HG03558 (cell line): ENCODE data around the gene SERPINA6.
"Not testable (repeated sequence)": the region's sequence is repeated elsewhere in the genome, so short reads cannot be mapped to it uniquely, and the experiment has no call there.

Experiments
- ATAC-seq: cut with Tn5 transposase; IDR thresholded peaks from one replicate; pipeline ENCODE4 v1.9.1; 2021; ENCODE audit warnings: moderate number of reproducible peaks; ENCODE audit not compliant: unreplicated experiment; ENCODE audit errors: extremely low read depth

SERPINA6 gene

DNA sequence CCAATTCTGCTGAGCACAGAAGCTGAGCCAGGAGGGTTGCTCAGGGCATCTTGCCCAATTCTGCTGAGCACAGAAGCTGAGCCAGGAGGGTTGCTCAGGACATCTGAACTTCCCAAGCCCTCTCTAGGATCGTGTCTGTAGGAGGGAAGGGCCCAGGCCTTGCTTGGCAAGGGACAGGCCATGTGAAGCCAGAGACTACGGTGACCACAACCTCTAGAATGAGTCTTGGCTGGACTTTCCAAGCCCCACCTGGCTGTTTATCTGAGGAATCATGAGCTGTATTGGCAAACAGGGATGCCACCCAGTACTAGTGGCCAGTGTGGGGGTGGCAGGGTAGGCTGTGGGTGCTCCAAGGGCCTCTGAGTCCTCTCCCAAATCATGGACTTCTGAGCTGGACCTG, 7.7 kb upstream of the SERPINA6 start:
- ATAC-seq: no peak

DNA sequence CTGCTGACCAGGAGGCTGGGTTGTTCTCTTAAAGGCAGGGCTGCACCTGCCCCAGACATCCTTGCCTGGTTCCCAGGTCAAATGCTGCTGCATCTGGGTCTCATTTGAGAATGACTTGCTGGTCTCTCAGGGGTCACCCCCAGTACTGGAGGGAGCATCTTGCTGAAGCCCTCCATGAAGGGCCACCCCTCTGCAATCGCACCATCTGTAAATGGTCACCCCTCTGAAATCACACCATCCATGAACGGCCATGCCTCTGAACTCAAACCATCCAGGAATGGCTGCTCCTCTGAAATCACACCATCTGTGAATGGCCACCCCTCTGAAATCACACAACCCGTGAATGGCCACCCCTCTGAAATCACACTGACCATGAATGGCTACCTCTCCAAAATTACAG, 7.3 kb upstream of the SERPINA6 start:
- ATAC-seq: no peak

DNA sequence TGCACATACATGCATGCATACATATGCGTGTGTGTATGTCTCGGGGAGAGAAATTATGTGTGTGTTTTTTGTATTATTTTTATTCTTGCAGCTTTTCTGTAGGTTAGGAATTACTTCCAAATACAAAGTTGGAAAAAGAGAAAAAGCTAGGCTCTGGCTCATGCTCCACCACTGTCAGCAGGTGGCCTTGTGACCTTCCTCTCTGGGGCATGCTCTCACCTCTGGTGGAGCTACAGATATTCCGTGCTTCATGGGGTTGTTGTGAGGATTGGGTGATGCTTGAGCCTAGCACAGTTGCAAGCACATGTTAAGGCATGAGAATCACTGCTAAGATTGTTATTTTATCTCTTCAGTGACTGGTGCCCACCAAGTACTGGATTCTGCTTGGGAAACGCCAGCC, 6.7 kb upstream of the SERPINA6 start:
- no peak for ATAC-seq

DNA sequence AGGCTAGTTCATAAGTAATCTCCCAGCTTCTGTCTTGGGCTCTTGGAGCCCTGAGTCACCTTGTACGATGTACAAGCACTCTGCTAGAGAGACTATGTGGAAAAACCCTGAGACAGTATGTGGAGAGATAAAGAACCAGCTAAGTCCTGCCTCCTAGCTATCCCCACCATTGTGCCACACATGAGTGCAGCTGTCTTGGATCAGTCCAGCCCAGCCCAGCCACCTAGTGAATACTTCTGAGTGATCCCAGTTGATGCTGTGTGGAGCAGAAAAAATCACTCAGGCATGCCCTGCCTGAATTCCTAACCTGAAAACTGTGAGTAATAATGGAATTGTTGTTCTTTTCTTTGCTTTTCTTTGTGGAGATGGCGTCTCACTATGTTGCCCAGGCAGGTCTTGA, 5.1 kb upstream of the SERPINA6 start:
- no peak for ATAC-seq

DNA sequence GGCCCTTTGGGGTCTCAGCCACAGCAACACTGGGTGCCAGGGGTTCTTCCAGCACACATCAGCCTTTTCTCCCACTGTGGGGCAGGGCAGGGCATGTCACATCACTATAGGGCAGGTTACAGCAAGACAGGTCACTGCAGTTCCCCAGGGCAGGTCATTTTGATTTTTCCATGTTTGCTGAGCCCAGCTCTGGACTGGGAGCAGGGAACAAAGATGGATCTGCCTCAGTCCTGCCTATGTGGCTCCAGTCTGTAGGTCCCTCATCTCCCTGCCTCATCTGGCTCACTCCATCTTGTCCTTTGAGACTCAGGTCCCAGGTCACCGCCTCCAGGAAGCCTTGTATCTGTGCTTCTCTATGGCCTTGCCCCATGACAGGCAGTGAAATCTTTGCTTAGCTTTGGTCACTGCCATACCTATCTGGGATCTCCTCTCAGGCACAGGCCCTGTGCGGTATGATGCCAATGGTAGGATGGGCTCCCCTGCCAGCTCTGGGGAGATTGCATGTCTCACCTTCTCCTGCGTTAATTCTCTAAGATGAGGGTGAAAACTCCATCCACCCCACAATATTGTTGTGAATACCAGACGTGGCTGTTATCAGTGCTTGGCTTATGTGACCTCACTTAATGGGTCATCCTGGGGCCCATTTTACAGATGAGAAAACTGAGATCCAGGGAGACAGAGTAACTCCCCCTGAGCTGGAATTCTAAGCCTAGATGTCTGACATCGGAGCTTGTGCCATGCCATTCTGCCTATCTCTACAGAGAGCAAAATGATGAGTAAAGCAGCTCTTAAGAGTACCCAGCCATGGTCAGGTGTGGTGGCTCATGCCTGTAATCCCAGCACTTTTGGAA, 1.5 kb downstream of the SERPINA6 start:
- ATAC-seq: no peak

DNA sequence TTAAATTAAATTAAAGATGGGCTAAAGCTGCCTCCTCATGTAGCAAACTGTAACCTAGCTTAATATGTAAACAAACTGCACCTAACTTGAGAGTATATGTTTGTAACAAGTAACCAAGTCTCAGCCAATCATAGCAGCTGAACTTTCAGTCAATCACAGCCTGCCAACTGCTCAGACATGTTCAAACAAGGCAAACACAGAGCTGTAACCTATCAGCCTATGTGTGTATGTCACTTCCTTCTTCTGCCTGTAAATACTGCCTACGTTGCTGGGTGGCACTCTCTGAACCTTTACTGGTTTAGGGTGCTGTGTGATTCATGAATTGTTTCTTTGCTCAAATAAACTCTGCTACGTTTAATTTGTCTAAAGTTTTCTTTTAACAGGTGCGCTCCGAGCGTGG, 2.9 kb downstream of the SERPINA6 start:
- ATAC-seq: no peak

DNA sequence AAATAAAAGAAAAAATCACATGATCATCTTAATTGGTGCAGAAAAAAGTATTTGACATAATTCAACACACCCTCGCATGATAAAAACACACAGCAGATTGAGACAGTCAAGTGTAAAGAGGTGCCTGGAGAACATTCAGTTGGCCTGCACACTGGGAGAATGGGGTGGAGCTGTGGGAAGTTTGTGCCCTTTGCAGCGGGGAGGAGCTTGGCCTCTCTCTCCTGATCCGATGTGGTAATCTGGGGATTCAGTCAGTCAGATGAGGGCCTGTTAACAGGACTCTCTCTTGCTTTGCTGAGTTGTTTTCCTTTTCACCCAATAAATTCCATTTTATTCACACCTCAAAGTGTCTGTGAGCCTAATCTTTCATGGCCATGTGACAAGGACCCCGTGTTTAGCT, 5.9 kb downstream of the SERPINA6 start:
- no peak for ATAC-seq

DNA sequence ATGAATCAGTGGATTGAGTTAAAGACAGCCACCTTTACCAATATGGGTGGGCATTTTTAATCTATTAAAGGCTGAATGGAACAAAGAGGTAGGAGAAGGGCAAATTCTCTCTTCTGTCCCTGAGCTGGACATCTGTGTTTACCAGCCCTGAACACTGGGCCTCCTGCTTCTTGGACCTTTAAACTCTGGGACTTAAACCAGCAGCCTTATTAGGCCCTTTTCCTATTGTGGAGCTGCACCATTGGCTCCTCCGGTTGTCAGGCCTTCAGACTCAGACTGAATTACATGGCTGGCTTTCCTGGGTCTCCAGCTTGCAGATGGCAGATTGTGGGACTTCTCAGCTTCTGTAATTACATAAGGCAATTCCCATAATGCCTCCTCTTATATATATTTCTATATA, 6.4 kb downstream of the SERPINA6 start:
- no peak for ATAC-seq

DNA sequence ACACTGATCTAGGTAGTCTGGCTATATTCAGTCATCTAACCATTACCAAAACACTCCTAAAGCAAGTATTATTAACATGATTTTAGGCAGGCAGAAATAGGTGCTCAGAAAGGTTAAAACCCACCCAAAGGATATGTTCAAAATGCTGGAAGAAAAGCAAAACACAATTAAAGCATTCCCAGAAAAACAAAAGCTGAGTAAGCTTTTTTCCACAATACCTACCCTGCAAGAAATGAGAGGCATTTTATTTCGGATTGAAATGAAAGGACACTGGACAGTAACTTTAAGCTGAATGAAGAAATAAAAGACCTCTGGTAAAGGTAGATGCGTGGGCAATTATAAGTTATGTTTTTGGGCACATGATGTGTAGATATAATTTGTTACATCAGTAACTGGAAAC, 8.2 kb downstream of the SERPINA6 start:
- ATAC-seq: no peak

DNA sequence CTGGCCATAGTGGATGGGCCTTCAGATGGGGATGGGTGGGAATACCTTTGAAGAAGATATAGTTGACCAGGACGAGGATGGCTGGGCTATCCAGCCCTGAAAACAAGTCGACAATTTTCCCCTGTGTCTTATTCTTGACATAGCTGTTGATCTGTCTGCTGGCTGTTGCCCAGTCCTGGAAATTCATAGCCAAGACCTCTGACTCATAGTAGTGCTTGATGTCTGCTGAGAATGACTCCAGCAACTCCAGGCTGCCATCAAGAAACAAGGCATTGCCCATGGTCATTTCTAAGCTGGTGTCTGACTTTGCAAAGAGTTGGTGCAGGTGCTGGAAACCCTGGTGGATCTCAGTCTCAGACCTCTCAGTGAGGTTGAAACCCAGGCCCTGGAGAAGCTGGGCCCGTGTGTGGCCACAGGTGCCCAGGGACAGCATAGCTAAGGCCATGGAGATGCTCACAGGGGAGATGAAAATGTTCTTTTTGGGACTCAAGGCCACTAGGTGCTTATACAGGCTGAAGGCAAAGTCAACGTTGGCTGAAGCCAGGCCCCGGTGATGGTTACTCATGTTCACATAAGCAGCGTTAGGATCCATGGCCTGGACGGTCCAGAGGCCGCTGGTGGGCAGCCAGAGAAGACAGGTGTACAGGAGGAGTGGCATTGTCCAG, 9.0 kb downstream of the SERPINA6 start:
- ATAC-seq: no peak

DNA sequence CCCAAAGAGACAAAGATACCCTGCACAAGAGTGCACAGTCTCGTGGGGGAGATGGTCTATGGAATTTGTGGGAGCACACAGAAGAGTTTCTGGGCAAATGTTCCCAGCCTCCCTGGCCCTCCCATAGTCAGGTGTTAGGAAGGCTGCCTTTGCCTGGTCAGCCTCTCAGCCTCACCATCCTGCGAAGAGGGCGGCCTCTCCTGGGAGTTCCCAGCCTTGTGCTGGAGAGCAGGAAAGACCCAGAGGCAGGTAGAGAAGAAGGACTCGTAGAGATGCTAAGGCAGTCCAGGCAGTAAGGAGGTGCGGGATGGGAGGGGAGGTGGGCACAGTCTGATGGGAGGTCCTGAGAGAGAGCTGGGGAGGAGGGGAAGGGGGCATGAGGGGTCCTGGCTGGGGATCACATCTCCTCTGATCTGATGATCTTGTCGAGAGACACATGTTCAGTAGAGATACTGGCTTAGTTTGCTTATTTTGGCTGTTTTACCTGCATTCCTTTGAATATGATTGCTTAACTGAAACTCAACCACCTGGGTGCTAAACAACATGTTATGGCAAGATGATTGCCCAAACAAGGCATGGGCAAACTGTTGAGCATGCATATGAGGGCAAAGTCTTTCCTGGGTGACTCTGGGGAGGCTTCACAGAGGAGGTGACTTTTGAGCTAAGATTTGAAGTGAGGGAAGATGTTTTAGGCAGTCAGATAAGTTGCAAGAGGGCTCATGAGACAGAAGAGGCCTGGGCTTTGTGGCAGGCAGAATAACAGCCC, 10.5 kb downstream of the SERPINA6 start:
- ATAC-seq: no peak

DNA sequence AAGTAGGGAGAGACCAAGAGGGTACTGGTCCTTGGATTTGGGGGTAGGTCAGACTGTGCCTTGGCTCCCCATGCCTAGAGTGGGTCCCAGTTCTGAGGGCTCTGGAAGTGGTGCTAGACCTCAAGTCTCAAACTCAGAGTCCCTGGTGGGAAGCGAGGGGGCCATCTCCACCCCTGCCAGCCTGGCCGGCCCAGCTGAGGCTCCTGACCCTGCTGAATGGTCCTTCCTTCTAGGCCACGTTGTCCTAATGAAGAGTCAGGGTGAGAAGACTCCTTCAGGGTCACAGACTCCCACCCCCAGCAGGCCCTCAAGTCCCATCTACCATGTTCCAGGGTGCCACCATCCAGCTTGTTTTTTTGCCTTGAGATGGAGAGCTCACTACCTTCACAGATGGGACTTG, 12.9 kb downstream of the SERPINA6 start:
- no peak for ATAC-seq

DNA sequence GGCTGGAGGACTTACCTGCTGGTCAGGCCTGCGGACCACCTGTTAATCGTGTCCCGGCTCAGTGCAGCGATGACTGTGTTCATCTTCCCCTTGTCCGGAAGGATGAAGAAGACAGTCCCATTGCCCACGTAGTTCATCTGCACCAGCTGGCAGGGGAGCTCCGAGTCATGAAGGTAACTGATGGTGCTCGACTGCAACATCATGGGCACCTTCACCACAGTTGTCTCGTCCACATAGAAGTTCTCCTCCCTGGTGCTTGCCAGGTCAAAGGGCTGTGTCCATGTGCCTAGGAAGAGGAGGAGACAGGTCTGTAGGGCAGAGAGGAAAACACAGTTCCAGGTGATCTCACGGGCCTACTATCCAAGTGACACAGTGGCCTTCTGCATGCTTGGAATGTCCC, 13.4 kb downstream of the SERPINA6 start:
- no peak for ATAC-seq

DNA sequence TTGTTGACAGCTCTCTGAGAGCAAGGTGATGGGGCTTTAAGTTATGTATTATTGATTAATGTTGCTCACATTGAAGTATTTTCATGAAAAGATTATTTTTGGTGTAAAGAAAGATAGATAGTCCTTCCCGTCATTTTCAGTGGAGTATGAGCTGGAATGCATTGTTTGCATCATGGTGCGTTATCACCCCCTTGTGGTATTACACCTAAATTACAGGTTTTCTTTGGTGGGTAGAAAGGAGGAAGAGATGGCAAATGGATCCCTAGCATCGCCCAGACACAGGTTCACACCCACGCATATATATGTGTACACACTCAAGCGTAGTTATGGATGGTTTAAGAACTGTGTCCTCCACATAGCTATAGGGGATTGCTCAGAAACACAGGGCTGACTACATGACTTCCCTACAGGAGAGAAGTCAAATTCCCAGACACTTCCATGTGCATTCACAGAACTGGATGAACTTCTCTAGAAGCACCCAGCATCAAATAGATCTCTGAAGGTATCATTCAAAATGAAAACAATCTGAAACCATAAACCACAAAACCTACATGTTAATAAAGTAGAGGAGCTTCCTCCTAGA, 15.6 kb downstream of the SERPINA6 start:
- no peak for ATAC-seq

DNA sequence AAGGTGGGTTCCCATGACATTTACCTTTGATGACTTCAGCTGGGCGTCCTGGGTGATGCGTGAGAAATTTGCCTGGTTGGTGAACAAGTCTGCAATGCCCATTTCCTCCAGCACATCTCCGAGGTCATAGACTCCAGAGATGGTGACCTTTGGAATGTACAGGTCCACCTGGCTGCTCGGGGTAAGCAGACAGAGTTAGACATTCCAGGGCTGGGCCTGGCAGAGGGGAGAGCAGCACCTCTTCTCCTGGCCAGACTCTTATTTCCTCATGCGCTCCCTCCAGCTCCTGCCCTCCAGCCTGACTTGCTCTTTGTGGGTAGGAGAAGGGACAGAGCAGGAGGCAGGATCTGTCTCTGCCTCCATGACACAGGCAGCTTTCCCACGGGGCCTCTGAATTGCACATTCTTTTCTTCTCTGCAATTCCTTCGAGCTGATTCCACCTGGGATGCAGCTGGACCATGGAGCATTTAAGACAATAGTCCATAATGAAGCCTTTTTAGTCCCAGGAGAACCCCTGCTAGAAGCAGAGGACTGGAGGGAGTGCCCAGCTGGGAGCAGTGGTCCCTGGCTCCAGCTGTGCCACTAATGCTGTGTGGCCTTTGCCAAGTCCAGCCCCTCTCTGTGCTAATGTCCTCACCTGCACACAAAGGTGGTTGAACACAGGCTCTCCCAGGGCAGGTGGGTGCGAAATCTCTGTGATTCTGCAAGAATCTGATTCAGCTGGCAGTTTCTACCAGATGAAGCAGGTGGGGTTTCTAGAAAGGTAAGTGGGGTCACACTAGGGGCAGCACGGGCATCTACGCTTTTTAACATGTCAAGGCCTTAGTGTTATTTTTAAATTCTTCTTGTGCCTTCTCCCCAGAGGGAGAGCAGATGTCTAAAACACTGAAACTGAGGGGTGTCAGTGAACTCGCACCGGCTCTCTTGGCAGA, 16.8 kb downstream of the SERPINA6 start:
- ATAC-seq: no peak

DNA sequence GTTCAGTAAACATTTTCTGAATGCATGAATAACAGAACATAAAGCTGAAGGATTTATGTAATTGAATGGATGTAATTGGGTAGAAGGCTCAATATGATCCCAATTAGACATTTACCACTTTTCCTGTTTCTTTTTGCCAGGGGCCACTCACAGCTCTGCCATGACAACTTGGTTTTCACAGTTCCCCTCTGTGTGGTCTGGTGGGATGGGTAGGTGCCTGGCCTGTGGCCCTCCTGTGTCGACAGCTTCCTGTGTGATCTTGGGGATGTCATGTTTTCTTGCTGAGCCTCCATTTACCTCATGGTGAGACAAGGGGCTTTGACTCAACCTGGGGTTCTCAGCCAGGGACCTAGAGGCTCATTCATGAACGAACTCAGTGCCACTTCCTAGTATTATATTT, 17.5 kb downstream of the SERPINA6 start:
- ATAC-seq: no peak

DNA sequence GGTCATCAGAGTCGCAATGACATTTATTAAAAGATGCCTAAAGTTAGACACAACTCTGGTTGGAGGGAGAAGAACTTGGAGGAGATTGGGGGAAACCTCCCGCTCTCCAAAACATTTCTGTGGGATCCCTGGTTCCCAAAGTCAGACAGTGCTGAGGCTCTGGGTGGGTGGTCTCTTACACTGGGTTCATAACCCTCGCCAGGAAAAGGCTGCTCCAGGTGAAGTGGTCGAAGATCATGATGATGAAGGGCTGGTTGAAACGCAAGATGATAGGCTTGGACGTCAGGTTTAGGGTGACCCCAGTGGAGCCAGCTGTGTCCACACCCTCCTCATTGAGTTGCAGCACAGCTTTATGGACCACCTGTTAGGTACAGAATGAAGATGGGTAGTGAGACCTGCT, 18.9 kb downstream of the SERPINA6 start:
- ATAC-seq: no peak

DNA sequence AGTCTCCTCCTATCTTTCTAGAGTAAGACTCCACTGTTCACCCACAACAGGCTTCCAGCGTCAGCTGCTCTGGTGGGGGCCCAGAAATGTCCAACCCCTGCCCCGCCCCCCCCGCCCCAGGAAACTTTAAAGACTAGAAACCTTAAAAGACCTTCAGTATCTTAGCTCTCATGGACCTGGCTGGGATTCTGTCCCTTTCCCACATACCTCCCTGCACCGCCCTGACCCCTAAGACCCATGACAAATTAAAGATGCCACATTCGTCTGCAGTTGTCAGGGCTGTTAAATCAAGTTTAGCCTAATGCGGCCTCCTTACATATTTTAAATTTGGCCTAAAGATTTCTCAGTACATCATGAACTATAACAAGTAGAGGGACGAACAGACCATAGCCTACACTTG, 20.0 kb downstream of the SERPINA6 start:
- ATAC-seq: no peak

DNA sequence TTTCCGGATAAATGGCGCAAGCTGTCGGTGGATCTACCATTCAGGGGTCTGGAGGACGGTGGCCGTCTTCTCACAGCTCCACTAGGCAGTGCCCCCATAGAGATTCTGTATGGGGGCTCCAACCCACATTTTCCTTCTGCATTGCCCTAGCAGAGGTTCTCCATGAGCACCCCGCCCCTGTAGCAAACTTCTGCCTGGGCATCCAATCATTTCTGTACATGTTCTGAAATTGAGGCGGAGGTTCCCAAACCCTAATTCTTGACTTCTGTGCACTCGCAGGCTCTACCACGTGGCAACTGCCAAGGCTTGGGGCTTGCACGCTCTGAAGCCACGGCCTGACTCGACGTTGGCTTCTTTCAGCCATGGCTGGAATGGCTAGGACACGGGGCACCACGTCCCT, 25.0 kb downstream of the SERPINA6 start:
- ATAC-seq: no peak

DNA sequence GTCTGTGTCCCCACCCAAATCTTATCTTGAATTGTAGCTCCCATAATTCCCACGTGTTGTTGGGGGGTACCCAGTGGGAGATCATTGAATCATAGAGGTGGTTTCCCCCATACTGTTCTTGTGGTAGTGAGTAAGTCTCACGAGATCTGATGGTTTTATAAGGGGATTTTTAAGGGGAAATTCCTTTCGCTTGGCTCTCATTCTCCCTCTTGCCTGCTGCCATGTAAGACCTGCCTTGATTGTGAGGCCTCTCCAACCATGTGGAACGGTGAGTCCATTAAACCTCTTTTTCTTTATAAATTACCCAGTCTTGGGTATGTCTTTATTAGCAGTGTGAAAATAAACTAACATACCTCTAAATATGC, 27.0 kb downstream of the SERPINA6 start:
- not testable (repeated sequence) for ATAC-seq
